ENCODE results near the gene SAMD7. TPM values are rescaled to one million over a fixed set of nuclear protein-coding genes. Genes with fewer than 3 reads are reported as not detected.

SAMD7 gene
- total and polyA plus RNA-seq, 8 donors = not detected

DNA sequence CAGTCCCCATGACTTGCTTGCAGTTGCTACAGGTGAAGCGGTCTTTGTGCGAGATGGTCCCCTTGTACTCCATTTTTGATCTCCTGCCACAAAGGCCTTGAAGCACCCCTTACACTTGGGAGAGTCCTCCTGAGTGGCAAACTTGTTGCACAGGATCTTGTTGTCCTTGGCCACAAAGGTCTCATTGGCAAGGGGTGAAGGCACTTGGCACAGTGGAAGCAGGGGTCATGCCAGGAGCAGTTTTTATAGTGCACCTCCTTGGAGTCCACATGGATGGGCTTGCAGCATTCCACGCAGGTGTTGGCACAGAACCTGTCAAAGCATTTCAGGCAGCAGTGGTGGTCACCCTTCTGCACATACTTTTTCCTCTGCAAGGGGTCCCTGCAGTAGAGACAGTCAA lies 35.0 kb downstream of the SAMD7 start:
- H3K4me1 ChIP-seq = peaks cover 0 to 8% (median 7%) of the 10 kb centered on the region in 3 donors
- no peaks in the 10 kb centered on the region for H3K9me3 ChIP-seq
- H3K4me3 ChIP-seq = no peak overlapping the region
- ATAC-seq = no peak
- DNase-seq = no peak
- no peak overlapping the region for H3K27ac ChIP-seq
- FAIRE-seq = no peak
- TF ChIP-seq, protein P1, sequence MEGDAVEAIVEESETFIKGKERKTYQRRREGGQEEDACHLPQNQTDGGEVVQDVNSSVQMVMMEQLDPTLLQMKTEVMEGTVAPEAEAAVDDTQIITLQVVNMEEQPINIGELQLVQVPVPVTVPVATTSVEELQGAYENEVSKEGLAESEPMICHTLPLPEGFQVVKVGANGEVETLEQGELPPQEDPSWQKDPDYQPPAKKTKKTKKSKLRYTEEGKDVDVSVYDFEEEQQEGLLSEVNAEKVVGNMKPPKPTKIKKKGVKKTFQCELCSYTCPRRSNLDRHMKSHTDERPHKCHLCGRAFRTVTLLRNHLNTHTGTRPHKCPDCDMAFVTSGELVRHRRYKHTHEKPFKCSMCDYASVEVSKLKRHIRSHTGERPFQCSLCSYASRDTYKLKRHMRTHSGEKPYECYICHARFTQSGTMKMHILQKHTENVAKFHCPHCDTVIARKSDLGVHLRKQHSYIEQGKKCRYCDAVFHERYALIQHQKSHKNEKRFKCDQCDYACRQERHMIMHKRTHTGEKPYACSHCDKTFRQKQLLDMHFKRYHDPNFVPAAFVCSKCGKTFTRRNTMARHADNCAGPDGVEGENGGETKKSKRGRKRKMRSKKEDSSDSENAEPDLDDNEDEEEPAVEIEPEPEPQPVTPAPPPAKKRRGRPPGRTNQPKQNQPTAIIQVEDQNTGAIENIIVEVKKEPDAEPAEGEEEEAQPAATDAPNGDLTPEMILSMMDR (IDR thresholded peaks at IDR 0.05) = no peak
- intact Hi-C loops (cut with DNase I) = no loop called here
- H3K36me3 ChIP-seq = no peaks in the 10 kb centered on the region
- H3K27me3 ChIP-seq = no peaks in the 10 kb centered on the region
- 88 to 93% methylated on average over 3 of the region's 3 CpGs for WGBS, 2 donors

- DNase-seq = no peak
- no peaks in the 10 kb centered on the region for H3K27me3 ChIP-seq
- WGBS, 2 donors = 13 to 16% methylated on average over 2 of the region's 2 CpGs
- H3K4me3 ChIP-seq = no peak overlapping the region
- H3K36me3 ChIP-seq = no peaks in the 10 kb centered on the region
- H3K4me1 ChIP-seq = peaks cover 0 to 8% (median 7%) of the 10 kb centered on the region in 3 donors
- H3K9me3 ChIP-seq = no peaks in the 10 kb centered on the region
- TF ChIP-seq, protein P1 (IDR thresholded peaks at IDR 0.05) = no peak
- intact Hi-C loops (cut with DNase I) = no loop called here
- no peak overlapping the region for H3K27ac ChIP-seq
- no peak for FAIRE-seq
- peak; percentile 65 to 83 (median 72) for ATAC-seq
Measured at GRCh38 chr3:169948559-169949448, 37.4 kb downstream of the SAMD7 start.

DNA sequence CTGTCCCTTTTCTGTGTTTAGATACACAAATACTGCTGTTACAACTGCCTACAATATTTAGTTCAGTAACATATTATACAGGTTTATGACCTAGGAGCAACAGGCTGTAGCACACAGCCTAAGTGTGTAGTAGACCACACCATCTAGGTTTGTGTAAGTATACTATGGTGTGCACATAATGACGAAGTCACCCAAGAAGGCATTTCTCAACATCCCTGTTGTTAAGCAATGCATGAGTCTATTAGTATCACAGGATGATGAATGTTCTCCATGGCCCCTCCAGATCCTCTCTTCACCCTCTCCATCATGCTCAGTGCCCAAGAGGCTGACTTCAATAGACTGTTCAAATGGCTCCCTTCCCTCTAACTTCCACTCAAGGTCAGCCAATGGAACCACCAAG lies 40.7 kb downstream of the SAMD7 start:
- Histone ChIP-seq H3K36me3 (no peaks in the 10 kb centered on the region), H3K9me3 (no peaks in the 10 kb centered on the region), H3K4me1 (peaks cover 0 to 8% (median 7%) of the 10 kb centered on the region in 3 donors), H3K4me3 (no peak overlapping the region), H3K27me3 (no peaks in the 10 kb centered on the region), H3K27ac (no peak overlapping the region)
- 89 to 100% methylated on average over 1 of the region's 1 CpG for WGBS, 2 donors
- no peak for FAIRE-seq
- TF ChIP-seq, protein P1 (IDR thresholded peaks at IDR 0.05) = no peak
- intact Hi-C loops (cut with DNase I) = no loop called here
- no peak for DNase-seq
- ATAC-seq = no peak

GRCh38 chr3:169953462-169954141 lies 42.2 kb downstream of the SAMD7 start:
- no peak for ATAC-seq
- WGBS, 2 donors = 88 to 95% methylated on average over 3 of the region's 3 CpGs
- H3K9me3 ChIP-seq = no peaks in the 10 kb centered on the region
- no peak for DNase-seq
- no peaks in the 10 kb centered on the region for H3K27me3 ChIP-seq
- FAIRE-seq = no peak
- peaks cover 0 to 5% (median 4%) of the 10 kb centered on the region in 3 donors for H3K4me1 ChIP-seq
- intact Hi-C loops (cut with DNase I) = no loop called here
- no peaks in the 10 kb centered on the region for H3K36me3 ChIP-seq
- H3K4me3 ChIP-seq = no peak overlapping the region
- TF ChIP-seq, protein P1 (IDR thresholded peaks at IDR 0.05) = no peak
- H3K27ac ChIP-seq = no peak overlapping the region

Data from pancreas (tissue), 10 donors.